NCI-H187 (cell line): ENCODE data around the gene BCL7C.
A peak's percentile ranks its signal among the peaks of the same experiment; 100 is the strongest.
"Not testable (repeated sequence)": the region's sequence is repeated elsewhere in the genome, so short reads cannot be mapped to it uniquely, and the experiment has no call there.

Source experiments
- DNase-seq, 2 experiments: peaks; one replicate each; lab custom pipeline; 2025; lab: John Stamatoyannopoulos, UW

Gene BCL7C

DNA sequence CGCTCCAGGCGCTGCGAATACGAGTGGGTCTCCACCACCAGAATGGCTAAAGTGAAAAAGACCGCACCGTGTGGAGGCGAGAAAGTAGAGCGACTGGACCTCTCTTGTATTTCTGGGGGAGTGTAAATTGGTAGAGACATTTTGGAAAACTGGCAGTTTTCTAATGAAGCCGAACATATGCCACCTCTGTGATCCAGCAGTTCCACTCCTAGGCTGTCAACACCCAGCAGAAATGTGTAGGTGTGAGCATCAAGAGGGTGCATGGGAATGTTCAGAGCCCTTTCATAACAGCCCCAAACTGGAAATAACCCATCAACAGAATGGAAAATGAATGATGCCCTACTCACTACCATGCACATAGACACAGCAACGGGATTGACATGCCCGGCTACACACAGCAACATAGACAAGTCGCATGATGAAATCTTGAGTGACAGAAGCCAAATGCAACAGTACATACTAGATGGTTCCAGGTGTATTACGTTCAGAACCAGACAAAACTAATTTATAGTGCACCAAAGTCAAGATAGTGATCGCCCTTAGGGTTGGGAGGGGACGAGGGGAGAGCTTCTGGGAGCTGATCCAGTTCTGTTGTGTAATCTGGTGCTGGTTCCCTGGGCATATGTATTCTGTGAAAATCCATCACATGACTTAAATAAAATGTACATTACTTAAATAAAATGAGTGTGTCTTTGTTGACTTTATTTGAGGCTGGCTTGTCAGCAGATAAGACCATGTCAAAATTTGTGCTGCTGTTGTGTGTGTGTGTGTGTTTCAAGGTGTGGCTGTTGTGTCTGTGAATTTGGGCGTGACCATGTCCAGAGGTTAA is 877 bp upstream of the BCL7C start:
- no peak for DNase-seq

DNA sequence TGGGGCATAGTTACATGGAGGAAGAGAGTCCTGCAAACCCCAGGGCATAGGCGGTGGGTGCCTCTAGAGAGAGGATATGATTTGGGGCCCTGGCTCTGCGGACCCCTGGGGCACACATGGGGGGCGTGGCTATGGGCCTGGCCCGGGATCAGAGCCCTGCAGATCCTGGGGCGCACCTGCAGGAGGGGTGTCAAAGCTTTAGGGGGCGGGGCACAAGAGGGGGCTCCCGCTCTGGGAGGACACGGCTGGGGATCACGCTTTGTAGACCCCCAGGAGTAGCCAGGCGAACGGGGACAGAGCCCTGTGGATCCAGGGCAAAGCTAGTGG is 497 bp downstream of the BCL7C start:
- no peak for DNase-seq

DNA sequence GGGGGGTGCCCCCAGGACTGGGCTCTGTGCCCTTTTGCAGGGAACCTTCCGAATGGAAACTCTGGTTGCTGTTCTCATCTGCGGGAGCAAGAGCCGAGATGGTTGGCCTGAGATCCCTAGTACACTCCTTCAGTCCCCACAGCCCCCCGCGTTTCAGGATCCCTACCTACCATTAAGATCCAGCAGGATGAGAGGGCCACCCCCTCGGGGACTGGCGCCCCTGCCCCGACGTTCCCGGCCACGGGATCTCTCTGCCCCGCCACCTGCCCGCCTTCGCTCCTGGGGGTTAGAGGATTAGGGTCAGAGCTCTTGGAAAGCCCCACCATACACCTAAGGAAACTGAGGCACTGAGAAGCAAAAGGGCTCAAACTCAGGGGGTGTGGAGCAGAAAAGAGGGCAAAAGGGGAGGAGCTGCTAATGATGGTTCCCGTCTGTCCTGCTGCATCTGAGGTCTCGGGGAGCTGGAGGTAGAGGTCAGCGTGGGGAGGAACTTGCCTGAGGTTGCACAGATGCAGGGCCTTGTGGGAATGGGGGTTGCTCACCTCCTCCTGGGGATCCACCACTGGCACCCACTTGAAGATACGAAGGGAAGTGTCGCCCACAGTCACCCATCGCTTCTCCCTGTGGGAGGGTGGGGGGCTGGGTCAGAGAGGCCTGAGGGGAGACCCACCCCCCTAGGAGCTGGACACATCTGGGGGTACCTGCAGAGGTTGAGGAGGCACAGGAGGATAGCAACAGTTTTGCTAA is 1.0 kb downstream of the BCL7C start:
- DNase-seq = no peak

DNA sequence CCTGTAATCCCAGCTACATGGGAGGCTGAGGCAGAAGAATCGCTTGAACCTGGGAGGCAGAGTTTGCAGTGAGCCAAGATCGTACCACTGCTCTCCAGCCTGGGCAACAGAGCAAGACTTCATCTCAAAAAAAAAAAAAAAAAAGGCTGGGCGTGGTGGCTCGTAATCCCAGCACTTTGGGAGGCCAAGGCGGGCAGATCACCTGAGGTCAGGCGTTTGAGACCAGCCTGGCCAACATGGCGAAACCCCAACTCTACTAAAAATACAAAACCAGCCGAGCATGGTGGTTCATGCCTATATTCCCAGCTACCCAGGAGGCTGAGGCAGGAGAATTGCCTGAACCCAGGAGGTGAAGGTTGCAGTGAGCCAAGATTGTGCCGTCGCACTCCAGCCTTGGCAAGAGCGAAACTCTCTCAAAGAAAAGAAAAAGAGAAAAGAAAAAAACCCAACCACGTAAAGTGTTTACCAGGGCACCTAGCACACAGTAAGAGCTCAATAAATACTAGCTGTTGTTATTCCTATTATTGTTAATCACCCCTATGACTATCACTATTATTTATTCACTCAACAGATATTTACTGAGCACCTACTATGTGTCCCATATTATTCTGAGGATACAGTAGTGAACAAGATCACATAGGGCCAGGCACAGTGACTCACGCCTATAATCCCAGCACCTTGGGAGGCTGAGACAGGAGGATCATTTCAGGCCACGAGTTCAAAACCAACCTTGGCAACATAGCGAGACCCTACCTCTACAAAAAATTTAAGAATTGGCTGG is 2.6 kb downstream of the BCL7C start:
- not testable (repeated sequence) for DNase-seq

DNA sequence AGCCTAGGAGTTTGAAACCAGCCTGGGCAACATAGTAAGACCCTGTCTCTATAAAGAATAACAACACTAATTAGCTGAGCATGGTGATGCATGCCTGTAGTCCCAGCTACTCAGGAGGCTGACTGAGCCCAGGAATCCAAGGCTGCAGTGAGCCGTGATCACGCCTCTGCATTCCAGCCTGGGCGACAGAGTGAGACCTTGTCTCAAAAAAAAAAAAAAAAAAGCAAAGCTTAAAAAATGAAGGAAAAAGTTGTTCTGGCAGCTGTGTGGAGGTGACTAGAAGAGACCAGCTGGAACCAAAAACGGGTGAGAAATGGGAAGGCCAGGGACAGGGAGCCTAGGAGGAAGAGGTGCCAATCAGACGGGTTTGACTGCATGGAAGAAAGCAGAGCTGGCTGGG is 4.2 kb downstream of the BCL7C start:
- no peak for DNase-seq

DNA sequence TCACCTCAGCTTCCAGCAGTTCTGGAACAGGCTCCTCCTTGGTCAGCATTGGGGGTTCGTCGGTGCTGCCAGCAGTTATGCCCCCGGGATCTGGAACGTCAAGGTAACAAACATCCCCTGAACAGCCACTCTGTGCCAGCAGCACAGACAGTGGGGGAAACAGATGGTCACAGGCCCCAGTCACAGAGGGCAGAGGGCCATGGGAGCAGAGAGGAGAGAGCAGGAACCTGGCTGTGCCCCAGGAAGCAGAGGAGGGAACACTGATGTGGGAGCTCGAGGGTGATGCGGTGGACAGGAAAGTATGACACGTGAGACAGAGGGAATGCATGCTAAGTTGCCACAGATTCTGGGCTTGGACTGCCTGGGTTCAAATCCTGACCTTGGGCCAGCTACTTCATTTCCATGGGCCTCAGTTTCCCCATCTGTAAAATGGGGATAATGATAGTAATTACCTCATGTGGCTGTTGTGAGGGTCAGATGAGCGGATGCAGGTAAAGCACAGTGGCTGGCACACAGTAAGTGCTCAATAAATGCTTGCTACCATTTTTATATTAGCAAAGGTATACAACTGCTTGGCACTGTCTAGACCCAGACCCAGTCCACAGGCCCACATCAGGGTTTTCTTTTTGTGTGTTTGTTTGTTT is 4.9 kb downstream of the BCL7C start:
- DNase-seq = no peak

DNA sequence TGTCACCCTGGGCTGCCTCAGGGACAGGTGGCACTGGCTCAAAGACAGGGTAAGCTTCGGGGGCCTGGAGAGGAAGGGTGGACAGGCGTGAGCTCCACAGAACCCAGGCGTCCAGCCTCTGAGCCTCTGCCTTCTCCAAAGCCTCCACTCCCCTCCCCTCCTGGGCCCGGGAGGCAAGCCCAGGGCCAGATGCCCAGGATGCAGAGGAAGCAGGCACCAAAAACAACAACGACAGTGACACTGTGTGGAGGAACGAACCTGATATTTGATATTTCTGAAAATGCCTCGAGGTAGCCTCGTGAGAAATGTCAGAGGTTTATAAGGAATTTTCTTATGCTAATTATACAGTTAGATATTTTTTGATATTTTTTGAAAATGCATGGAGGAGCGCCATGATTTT is 6.0 kb downstream of the BCL7C start:
- DNase-seq = no peak

DNA sequence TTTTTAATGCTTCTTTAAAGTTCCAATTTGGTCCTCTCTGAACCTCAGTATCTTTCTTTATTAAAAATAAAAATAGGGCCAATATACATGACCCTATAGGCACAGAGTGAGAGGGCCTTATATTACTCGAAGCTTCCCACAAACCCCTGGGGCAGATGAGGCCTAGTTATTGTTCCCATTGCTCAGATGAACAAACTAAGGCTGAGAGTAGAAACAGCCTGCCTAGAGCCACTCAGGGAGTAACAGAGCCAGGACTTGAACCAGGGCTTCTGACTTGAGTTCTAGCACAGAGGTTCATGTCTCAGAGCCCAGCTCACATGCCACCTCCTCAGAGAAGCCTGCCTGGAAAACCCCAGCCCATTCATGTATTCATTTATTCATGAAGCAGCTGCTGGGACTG is 7.7 kb downstream of the BCL7C start:
- DNase-seq = no peak

DNA sequence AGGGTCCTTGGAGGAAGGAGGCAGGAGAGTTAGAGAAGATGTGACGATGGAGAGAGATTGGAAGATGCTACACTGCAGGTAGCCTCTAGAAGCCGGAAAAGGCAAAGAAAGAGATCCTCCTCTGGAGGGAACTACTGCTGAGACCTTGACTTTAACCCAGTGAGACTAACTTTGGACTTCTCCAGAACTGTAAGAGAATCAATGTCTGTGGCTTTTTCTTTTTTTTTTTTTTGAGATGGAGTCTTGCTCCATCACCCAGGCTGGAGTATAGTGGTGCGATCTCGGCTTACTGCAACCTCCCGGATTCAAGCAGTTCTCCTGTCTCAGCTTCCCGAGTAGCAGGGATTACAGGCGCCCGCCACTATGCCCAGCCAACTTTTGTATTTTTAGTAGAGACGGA is 8.7 kb downstream of the BCL7C start:
- DNase-seq = no peak

DNA sequence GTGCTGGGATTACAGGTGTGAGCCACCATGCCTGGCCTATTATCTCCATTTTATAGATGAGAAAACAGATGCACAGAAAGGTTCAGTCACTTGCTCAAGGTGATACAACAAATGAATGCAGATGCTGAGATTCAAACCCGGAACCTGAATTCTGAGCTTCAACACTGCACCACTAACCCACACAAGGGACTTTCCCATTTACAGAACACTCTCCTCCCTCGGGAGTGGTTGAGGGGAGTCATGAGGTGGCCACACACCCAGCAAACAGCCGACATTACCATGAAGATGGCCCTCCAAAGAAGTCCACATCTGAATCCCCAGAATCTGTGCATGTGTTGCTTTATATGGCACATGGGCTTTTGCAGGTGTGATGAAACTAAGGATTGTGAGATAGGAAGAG is 9.1 kb downstream of the BCL7C start:
- DNase-seq = no peak

DNA sequence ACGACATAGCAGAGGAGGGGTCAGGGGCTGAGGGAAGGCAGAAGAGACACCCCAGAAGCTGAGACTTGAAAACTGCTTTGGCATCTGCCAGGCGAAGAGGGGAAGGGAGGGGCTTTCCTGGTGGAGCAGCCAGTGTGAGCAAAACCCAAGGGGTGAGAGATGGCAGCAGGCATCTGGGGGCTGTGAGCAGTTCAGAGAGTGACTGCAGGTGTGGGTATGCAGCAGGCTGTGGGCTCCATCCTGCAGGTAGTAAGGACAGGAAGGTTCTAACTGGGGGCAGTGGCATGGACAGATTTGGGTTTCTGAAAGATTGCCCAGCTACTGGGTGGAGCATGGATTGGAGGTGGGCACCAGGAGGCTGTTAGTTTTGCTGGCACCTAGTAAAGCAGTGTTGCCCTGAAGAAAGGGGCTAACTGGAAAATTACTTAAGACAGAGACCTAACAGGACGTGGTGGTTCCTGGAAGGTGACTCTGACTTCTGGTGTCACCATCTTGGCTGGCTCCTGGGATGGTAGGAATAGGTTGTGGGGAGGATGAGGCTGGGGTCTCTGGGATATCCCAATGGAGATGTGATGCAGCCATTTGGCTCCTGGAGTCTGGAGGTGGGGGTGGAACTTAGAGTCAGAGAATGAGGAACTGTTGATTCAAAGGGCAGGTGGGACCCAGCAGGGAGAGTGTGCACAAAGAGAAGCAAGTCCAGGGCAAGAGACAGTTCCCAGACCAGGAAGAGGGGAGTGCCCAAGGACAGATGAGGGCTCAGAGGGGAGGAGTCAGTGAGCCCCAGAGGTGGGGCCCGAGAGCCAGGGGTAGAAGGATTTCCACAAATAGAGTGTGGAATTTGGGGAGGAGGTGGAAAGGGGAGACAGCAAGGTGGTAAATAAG is 11.2 kb downstream of the BCL7C start:
- no peak for DNase-seq

DNA sequence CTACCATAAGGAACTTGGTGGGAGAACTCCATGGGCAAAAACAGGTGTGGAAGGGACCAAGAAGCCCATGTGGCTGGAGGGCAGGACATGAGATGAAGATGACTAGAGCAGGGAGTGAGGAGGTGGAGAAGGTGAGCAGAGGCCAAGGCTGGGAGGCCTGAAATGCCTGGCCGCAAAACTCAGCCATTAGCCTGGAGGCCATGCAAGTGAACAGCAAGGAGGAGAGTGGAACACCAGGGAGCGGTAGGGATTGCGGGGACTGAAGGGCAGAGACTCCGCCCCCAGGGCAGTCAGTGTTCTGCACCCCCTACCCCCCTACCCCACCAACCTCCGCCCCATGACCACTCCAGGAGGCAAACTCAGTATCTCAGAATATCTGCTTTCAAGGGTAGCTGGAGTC is 17.0 kb downstream of the BCL7C start:
- DNase-seq = no peak

DNA sequence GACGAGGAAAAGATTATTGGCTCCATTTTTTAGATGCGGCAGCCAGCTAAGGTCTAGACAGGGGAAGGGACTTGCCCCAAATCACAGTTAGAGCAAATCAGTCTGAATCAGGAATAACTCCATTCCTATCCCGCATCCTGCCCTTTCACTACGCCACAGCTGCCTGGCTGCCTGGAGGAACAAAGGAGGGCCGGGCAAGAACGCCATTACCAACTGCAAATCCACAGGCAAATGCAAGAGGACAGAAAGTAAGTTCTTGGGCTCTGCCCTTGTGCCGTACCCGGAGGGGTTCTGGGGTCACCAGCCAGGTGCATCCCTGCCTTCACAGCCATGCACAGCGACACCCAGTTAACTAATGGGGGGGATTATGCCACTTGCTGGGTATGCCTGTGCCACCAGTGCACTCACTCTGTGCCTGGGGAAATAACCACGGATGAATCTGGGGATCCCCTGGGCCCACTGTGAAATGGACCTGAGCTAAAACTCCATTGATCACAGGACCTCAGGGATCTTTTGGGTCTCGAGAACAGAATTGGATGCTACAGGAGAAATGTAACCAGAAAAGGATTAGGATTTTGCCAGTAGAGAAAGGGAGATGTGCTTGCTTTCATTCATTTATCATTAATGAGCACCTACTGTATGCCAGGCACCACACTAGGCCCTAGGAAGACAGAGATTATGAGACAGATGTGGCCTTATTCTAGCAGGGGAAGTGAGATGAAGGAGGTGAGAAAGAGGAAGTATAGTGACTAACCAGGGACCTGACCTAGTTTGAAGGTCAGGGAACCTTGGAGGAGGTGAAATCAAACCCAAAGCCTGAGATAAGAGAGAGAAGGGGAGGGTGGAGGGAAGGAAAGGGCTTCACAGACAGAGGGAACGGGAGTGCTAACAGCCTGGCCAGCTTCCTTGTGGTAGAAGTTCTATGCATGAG is 17.7 kb downstream of the BCL7C start:
- DNase-seq = no peak

DNA sequence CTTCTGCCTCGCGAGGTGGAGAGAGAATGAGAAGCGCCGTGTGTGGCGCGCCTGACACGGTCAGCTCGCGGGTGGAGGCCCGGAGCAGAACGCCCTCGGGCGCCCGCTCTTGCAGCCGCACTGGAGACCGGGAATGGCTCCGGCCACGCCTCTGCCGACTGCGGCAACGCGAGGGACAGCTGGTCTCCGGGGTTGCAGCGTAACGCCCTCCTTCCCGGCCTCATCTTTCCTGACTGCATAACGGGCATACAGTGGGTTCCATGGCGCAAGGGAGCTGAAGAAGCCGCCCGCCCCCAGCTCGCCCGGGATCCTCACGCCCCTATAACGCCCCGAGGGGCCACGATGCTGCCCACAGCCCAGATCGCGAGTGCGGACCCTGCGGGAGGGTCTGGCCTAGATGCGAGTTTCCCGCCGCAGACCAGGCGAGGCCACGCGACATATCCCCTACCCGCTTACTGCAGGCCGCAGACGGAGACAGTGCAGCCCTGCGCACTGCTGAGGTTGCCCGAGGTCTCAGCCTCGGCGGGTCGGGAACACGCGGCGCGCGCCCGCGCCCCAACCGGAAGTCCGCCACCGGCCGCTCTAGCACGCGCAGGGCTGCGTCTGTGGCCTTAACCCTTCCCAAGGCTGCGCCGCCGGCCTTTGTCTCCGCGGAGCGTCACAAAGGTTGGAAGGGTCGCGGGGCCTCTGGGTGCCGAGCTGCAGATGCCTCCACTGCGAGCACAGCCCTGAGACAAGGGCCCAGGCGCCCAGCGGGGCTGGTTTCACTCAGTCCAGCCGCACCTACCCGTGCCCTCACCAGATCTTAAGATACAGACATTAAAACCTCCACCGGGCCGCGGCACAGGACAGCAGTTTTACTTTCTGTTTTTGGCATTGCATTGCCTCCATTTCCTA is 18.8 kb downstream of the BCL7C start:
- DNase-seq = peak; percentile 33 to 68

DNA sequence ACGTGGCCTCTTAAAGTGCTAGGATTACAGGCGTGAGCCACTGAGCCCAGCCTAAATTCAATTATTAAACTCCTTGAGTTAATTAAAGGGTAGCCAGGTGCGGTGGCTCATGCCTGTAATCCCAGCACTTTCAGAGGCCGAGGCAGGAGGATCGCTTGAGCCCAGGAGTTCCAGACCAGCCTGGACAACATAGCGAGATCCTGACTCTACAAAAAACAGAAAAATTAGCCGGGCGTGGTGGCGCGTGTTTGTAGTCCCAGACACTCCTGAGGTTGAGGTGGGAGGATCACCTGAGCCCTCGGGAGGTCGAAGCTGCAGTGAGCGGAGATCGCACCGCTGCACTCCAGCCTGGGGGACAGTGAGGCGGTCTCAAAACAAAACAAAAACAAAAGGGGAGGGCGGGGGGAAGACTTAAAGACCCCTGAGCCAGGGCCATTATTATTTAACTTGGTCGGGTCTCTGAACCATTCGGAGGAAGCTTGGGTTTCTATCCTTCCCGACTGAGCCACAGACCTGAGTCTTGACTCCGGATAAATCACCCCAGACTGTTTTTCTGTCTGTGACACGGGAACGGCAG is 19.5 kb downstream of the BCL7C start:
- DNase-seq = no peak

DNA sequence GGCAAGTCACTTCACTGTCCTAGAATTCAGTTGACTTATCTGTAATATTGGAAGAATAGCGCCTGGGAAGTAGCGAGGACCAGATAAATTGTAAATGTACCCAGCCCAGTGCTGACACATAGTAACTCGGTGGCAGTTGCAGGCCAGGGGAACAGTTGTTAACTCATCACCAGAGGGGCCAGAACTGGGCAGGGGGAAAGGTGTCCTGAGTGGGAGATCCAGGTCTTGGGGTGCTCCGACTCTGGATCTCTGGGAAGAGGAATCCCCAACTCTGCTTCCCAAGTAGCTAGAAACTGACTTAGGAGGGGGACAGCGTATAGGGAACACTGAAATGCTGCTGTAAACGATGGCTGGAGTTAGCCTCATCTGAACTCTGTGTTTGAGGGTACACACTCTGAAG is 23.0 kb downstream of the BCL7C start:
- DNase-seq = no peak

DNA sequence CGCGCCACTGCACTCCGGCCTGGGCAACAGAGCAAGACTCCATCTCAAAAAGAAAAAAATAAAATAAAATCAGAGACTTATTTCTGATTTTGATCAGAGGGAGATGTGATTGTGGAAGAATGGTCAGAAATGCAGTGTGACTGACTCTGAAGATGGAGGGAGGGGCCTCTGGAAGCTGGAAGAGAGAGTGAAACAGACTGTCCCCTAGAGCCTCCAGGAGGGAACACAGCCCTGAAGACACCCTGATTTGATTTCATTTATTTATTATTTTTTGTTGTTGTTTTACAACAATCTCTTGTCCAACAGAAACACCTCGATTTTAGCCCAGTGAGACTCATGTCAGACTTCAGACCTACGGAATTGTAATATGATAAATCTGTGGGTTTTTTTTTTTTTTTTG is 26.1 kb downstream of the BCL7C start:
- no peak for DNase-seq

DNA sequence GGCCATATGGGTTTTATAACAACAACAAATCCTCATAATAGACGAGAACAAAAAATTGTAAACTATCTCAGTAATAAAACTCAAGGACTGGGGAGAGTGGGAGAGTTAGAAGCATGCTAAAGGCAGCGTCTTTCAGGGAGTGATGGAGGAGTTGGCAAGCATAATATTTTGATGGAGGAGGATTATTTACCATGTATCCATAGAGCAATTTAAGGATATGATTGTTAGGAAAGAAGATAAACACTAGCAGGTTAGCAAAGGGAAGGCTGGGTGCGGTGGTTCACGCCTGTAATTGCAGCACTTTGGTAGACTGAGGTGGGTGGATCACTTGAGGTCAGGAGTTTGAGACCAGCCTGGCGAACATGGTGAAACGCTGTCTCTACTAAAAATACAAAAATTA is 27.8 kb downstream of the BCL7C start:
- DNase-seq = no peak

DNA sequence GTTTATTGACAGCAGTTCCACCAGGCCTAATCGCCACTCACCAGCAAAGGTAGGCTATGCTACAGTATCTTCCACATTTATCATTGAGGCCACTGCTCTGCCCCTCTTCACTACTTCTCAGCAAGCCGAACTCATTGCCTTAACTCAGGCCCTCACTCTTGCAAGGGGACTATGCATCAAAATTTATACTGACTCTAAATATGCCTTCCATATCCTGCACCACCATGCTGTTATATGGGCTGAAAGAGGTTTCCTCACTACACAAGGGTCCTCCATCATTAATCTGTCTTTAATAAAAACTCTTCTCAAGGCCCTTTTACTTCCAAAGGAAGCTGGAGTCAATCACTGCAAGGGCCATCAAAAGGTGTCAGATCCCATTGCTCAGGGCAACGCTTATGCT is 30.7 kb downstream of the BCL7C start:
- DNase-seq = not testable (repeated sequence)
